K562 (cell line): ENCODE results near the gene ZFAND2B. TPM values are rescaled to one million over a fixed set of nuclear protein-coding genes. Genes with fewer than 3 reads are reported as not detected.

ENCODE experiments used
- CREB1 ChIP-seq, 2 experiments: sonication (generic) in 1 of 2; formaldehyde crosslinking in 1 of 2; IDR thresholded peaks; 2 replicates each; pipeline versions ENCODE4 v1.6.1 to v1.8.0; 2012 to 2022; ENCODE audit warnings: inconsistent platforms in 1 of 2, mild to moderate bottlenecking in 1 of 2, missing genetic modification reagents in 1 of 2, moderate library complexity in 1 of 2
- CTBP1 ChIP-seq: fragments of 450-650 bp; IDR thresholded peaks from 2 replicates; pipeline ENCODE4 v1.6.1; 2016; ENCODE audit warnings: borderline replicate concordance
- E2F6 ChIP-seq, 2 experiments: IDR thresholded peaks; 2 replicates each; pipeline ENCODE4 v1.6.1; 2011; ENCODE audit warnings: borderline replicate concordance in 1 of 2, control low read depth in 1 of 2, low read depth in 1 of 2, low read length in 1 of 2, mild to moderate bottlenecking in 1 of 2, mixed read lengths in 1 of 2, moderate library complexity in 1 of 2; ENCODE audit not compliant: insufficient read depth in 1 of 2, insufficient read length in 1 of 2, poor library complexity in 1 of 2, severe bottlenecking in 1 of 2; ENCODE audit errors: extremely low read depth in 1 of 2
- FUS ChIP-seq: fragments of 200-400 bp; formaldehyde crosslinking; optimal IDR thresholded peaks from 2 replicates; pipeline ENCODE3; 2017; ENCODE audit warnings: low read depth, low read length
- MYBL2 ChIP-seq, 2 experiments: fragments of 450-650 bp in 1 of 2; sonication (generic) in 1 of 2; formaldehyde crosslinking in 1 of 2; IDR thresholded peaks; 2 replicates each; pipeline versions ENCODE4 v1.6.1 to v1.8.1; 2017 to 2022; ENCODE audit warnings: borderline replicate concordance in 1 of 2, inconsistent platforms in 1 of 2, low read depth in 1 of 2, mild to moderate bottlenecking in 1 of 2, missing genetic modification reagents in 1 of 2, moderate library complexity in 1 of 2
- NFRKB ChIP-seq: fragments of 450-650 bp; IDR thresholded peaks from 2 replicates; pipeline ENCODE4 v1.6.1; 2016; ENCODE audit warnings: low read depth
- NR0B1 ChIP-seq: fragments of 450-650 bp; IDR thresholded peaks from one replicate; pipeline ENCODE4 v1.6.1; 2018; ENCODE audit warnings: mild to moderate bottlenecking, moderate library complexity; ENCODE audit not compliant: partially characterized antibody
- NR4A1 ChIP-seq, 2 experiments: fragments of 250-450 bp in 1 of 2; fragments of 450-650 bp in 1 of 2; sonication (Bioruptor Pico) in 1 of 2; IDR thresholded peaks; 2 replicates each; pipeline versions ENCODE4 v1.4.0 to v1.6.1; 2016 to 2020; ENCODE audit warnings: mild to moderate bottlenecking in 2 of 2, missing compliant biosample characterization in 1 of 2, missing genetic modification characterization in 1 of 2, moderate library complexity in 1 of 2
- PHF21A ChIP-seq: fragments of 450-650 bp; IDR thresholded peaks from 2 replicates; pipeline ENCODE4 v1.6.1; 2017; ENCODE audit warnings: low read depth, borderline replicate concordance
- PKNOX1 ChIP-seq: fragments of 450-650 bp; IDR thresholded peaks from 2 replicates; pipeline ENCODE4 v1.6.1; 2016
- RBFOX2 ChIP-seq: fragments of 200-400 bp; formaldehyde crosslinking; IDR thresholded peaks from 2 replicates; pipeline ENCODE4 v1.6.1; 2017; ENCODE audit warnings: low read depth, mild to moderate bottlenecking, low read length, moderate library complexity
- RCOR1 ChIP-seq, 2 experiments: IDR thresholded peaks; 2 replicates each; pipeline ENCODE4 v1.6.1; 2012; ENCODE audit warnings: low read depth in 2 of 2, low read length in 2 of 2, borderline replicate concordance in 1 of 2, improper control_type of control experiment in 1 of 2
- RFX7 ChIP-seq: fragments of 250-450 bp; sonication (Bioruptor Pico); IDR thresholded peaks from 2 replicates; pipeline ENCODE4 v1.5.1; 2021; ENCODE audit warnings: mild to moderate bottlenecking
- RUNX1 ChIP-seq: sonication (generic); IDR thresholded peaks from 2 replicates; pipeline ENCODE4 v1.6.1; 2016; ENCODE audit warnings: antibody characterized with exemption, low read depth
- TRIM28 ChIP-seq: fragments of 450-650 bp; IDR thresholded peaks from 2 replicates; pipeline ENCODE4 v1.6.1; 2017
- ZNF134 ChIP-seq: fragments of 250-450 bp; sonication (Bioruptor Pico); conservative IDR thresholded peaks from 2 replicates; pipeline ENCODE4 v1.4.0; 2020
- polyA plus RNA-seq, 8 experiments: library from polyadenylated mRNA; depleted of rRNA in 4 of 8; stranded (reverse) in 5 of 8; unstranded in 3 of 8; fragments of >200 nt; fragmentation: Nextera tagmentation in 2 of 8; fragmentation: Illumina TruSeq in 1 of 8; extraction: Ambion mirVana in 2 of 8; extraction: Trizol in 1 of 8; gene quantifications; 2 replicates each; pipeline versions ENCODE4 v1.2.1 to v1.2.3, GENCODE V29; 2011 to 2014; ENCODE audit warnings: inconsistent platforms in 1 of 8, missing spikeins in 1 of 8
- total RNA-seq, 7 experiments: library from RNA; depleted of rRNA in 6 of 7; stranded (reverse); fragments of >200 nt in 6 of 7; fragmentation: Illumina TruSeq in 2 of 7; extraction: Trizol in 2 of 7; gene quantifications; 2 replicates each; pipeline versions ENCODE4 v1.2.1 to v1.2.3, GENCODE V29; 2011 to 2021; ENCODE audit warnings: low replicate concordance in 1 of 7
- TF ChIP-seq, protein P1 (sequence below): sonication (generic); formaldehyde crosslinking; IDR thresholded peaks from 2 replicates; pipeline ENCODE4 v1.8.0; 2022; ENCODE audit warnings: mild to moderate bottlenecking, missing genetic modification reagents, borderline replicate concordance
- TF ChIP-seq, protein P2 (sequence below): fragments of 450-650 bp; IDR thresholded peaks from 2 replicates; pipeline ENCODE4 v1.6.1; 2018; ENCODE audit warnings: mild to moderate bottlenecking, low read depth; ENCODE audit not compliant: partially characterized antibody

Gene ZFAND2B
- total and polyA plus RNA-seq, 9 of the 15 experiments (the other 6 are each of a cell fraction or from before 2014, with no cell fraction given), result 9.9 to 33.3 (median 26.1) TPM

DNA sequence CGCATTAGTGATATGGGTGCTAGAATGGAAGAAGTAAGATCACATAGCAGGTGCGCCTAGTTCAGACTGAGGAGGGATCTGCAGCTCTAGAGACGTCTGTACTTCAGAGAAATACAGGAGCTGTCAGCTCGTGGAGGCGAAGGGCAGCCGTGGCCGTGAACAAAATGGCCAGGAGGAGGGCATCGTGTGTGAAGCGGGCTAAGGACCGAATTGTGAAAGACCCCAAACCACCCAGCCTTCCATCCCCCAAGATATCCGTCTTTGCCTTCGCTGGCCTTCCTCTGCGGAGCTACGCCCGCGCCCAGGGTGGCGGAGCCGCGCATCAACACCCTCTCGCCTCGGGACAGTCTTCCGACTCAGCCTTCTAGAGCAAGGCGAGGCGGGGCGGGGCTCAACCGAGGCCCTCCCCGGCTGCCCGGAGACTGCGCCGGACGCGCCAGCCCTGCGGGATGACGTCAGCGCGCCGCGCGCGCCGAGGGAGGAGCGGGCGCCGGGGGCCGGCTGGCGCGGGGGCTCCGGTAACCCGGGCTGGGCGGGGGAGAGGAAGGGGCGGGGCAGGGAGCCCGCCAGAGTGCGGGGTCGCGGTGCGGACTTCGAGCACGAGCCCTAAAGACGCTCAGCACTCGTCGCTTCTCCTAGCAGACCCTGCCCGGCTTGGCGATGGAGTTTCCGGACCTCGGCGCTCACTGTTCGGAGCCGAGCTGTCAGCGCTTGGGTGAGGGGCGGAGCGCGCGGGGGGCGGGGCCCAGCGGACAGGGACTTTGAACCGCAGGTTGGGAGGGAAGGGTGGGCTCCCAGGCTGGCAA lies at the start of gene ZFAND2B (continued):
- TF ChIP-seq E2F6 (IDR thresholded peaks at IDR 0.05; ENCODE audit: borderline replicate concordance in 1 of 2, extremely low read depth in 1 of 2, insufficient read depth in 1 of 2, insufficient read length in 1 of 2, low read depth in 1 of 2, low read length in 1 of 2, poor library complexity in 1 of 2, severe bottlenecking in 1 of 2) (peak in 1 of 2 experiments; percentile 32), RBFOX2 (peak; percentile 91), RUNX1 (0 out of 2 replicates have a peak, but pooled peaks have one; percentile 73), NR4A1 (CRISPR knock-in tag; IDR thresholded peaks at IDR 0.05) (no peak), NR4A1 (tag; IDR thresholded peaks at IDR 0.05) (no peak), PHF21A (no peak), CTBP1 (peak; percentile 78), RCOR1 (IDR thresholded peaks at IDR 0.05; ENCODE audit: borderline replicate concordance in 1 of 2, low read depth in 2 of 2, low read length in 2 of 2) (0 out of 4 replicates have a peak, but pooled peaks of 1 of the 2 experiments have one; percentile 3), CREB1 (IDR thresholded peaks at IDR 0.05) (peak; percentile 83), CREB1 (CRISPR knock-in tag; IDR thresholded peaks at IDR 0.05) (peak; percentile 64; the same call in 1 of the 2 replicates), TRIM28 (0 out of 2 replicates have a peak, but pooled peaks have one; percentile 37), NR0B1 (no peak), ZNF134 (CRISPR knock-in tag) (no peak), RFX7 (CRISPR knock-in tag) (no peak), FUS (peak; percentile 29), MYBL2 (IDR thresholded peaks at IDR 0.05; ENCODE audit: low read depth) (no peak), MYBL2 (CRISPR knock-in tag; IDR thresholded peaks at IDR 0.05; ENCODE audit: borderline replicate concordance) (no peak), PKNOX1 (0 out of 2 replicates have a peak, but pooled peaks have one; percentile 13), NFRKB (no peak)
- TF ChIP-seq, protein P1, sequence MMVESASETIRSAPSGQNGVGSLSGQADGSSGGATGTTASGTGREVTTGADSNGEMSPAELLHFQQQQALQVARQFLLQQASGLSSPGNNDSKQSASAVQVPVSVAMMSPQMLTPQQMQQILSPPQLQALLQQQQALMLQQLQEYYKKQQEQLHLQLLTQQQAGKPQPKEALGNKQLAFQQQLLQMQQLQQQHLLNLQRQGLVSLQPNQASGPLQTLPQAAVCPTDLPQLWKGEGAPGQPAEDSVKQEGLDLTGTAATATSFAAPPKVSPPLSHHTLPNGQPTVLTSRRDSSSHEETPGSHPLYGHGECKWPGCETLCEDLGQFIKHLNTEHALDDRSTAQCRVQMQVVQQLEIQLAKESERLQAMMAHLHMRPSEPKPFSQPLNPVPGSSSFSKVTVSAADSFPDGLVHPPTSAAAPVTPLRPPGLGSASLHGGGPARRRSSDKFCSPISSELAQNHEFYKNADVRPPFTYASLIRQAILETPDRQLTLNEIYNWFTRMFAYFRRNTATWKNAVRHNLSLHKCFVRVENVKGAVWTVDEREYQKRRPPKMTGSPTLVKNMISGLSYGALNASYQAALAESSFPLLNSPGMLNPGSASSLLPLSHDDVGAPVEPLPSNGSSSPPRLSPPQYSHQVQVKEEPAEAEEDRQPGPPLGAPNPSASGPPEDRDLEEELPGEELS (CRISPR knock-in tag), result no peak
- TF ChIP-seq, protein P2, sequence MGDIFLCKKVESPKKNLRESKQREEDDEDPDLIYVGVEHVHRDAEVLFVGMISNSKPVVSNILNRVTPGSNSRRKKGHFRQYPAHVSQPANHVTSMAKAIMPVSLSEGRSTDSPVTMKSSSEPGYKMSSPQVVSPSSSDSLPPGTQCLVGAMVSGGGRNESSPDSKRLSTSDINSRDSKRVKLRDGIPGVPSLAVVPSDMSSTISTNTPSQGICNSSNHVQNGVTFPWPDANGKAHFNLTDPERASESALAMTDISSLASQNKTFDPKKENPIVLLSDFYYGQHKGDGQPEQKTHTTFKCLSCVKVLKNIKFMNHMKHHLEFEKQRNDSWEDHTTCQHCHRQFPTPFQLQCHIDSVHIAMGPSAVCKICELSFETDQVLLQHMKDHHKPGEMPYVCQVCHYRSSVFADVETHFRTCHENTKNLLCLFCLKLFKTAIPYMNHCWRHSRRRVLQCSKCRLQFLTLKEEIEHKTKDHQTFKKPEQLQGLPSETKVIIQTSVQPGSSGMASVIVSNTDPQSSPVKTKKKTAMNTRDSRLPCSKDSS, result no peak
